Astrocyte (in vitro differentiated cells and primary cell): ENCODE results near the gene MAP3K21.

ENCODE experiments used
- EZH2 ChIP-seq: IDR thresholded peaks from 2 replicates; pipeline ENCODE4 v1.6.1; 2012; ENCODE audit warnings: mild to moderate bottlenecking, low read length, inconsistent platforms; ENCODE audit not compliant: insufficient read depth
- TF ChIP-seq, protein P1 (sequence below): IDR thresholded peaks from 2 replicates; pipeline ENCODE4 v1.5.1; 2011; ENCODE audit warnings: low read depth, mild to moderate bottlenecking, inconsistent platforms, low read length, moderate library complexity; ENCODE audit not compliant: insufficient read depth

DNA sequence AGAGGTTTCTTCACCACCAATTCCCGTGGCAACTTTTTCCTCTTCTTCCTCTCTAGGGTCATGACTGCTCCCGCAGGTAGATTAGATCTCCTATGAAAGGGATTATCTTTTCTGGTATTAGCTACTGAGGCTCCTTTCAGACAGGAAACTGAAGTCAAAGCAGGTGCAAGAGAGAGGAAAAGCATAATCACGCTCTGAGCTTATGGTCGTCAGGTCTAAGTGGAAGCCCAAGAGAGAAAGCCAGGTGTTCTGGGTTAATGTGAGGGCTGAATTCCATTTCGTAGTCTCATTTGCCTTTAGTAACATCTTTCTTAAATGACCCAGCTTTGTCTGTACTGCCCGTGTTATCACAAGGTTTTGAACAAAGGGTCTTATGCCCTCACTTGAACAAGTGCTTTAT, 8.3 kb upstream of the MAP3K21 start:
- TF ChIP-seq, protein P1, sequence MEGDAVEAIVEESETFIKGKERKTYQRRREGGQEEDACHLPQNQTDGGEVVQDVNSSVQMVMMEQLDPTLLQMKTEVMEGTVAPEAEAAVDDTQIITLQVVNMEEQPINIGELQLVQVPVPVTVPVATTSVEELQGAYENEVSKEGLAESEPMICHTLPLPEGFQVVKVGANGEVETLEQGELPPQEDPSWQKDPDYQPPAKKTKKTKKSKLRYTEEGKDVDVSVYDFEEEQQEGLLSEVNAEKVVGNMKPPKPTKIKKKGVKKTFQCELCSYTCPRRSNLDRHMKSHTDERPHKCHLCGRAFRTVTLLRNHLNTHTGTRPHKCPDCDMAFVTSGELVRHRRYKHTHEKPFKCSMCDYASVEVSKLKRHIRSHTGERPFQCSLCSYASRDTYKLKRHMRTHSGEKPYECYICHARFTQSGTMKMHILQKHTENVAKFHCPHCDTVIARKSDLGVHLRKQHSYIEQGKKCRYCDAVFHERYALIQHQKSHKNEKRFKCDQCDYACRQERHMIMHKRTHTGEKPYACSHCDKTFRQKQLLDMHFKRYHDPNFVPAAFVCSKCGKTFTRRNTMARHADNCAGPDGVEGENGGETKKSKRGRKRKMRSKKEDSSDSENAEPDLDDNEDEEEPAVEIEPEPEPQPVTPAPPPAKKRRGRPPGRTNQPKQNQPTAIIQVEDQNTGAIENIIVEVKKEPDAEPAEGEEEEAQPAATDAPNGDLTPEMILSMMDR, result no peak
- TF ChIP-seq EZH2, result no peak
